Measurements from ENCODE around the gene SPATS2. TPM values are rescaled to one million over a fixed set of nuclear protein-coding genes. Genes with fewer than 3 reads are reported as not detected.

Gene SPATS2
- polyA plus RNA-seq, 1 of the 3 experiments (the other 2 are of a cell fraction) = 72.9 TPM

GRCh38 chr12:49325606-49326005 lies 41.7 kb upstream of the SPATS2 start:
- no peak overlapping the region for H3K4me3 ChIP-seq (ENCODE audit: low read depth in 2 of 2, low read length in 1 of 2)
- no peaks in the 10 kb centered on the region for H3K27me3 ChIP-seq (ENCODE audit: insufficient read depth)
- H3K79me2 ChIP-seq (ENCODE audit: insufficient read depth) = peaks cover 19% of the 10 kb centered on the region
- H3K4me2 ChIP-seq = no peak overlapping the region
- 100% methylated on average over 2 of the region's 6 CpGs for WGBS (ENCODE audit: low lambda C conversion rate)
- ChIA-PET POLR2A (no interaction called here), CTCF (interaction anchor here (0.9 to 5.4 kb wide), 8 partner anchors 11 to 37 kb away, joined by 3 to 48 read pairs (median 4); partner anchors contain the start of gene C1QL4)
- peaks cover 2 to 13% of the 10 kb centered on the region in 2 experiments for H3K36me3 ChIP-seq (replicated peaks in 1 of 2; ENCODE audit: control insufficient read depth in 1 of 2, insufficient read depth in 2 of 2, low read length in 1 of 2)
- no peaks in the 10 kb centered on the region for H3K9me3 ChIP-seq
- no peaks in the 10 kb centered on the region for H4K20me1 ChIP-seq (ENCODE audit: insufficient read depth)
- no peak for DNase-seq
- no peaks in the 10 kb centered on the region for H3K9me2 ChIP-seq
- H3K27ac ChIP-seq (ENCODE audit: low read depth in 2 of 2, low read length in 1 of 2) = no peak overlapping the region
- H3K4me1 ChIP-seq (ENCODE audit: control insufficient read depth in 1 of 2, insufficient read depth in 2 of 2, low read depth in 1 of 2, low read length in 1 of 2) = peaks cover 0 to 14% of the 10 kb centered on the region in 2 experiments; a peak in 1 of 4 replicates
- peaks cover 5% of the 10 kb centered on the region for H3F3A ChIP-seq (replicated peaks; ENCODE audit: insufficient read depth)
- TF ChIP-seq JUND (IDR thresholded peaks at IDR 0.05) = no peak
- no peak for TF ChIP-seq SIN3A (IDR thresholded peaks at IDR 0.05; ENCODE audit: borderline replicate concordance, low read depth, low read length)
- no peak for TF ChIP-seq RAD21 (IDR thresholded peaks at IDR 0.05; ENCODE audit: low read length)
- TF ChIP-seq POLR2AphosphoS5 (IDR thresholded peaks at IDR 0.05; ENCODE audit: low read depth, low read length) = no peak
- no peak for TF ChIP-seq SMC3 (IDR thresholded peaks at IDR 0.05; ENCODE audit: low read depth, low read length)
- no peak for TF ChIP-seq TEAD4 (IDR thresholded peaks at IDR 0.05; ENCODE audit: borderline replicate concordance, insufficient read depth)
- no peak for TF ChIP-seq ELF1 (IDR thresholded peaks at IDR 0.05)
- TF ChIP-seq MXI1 (IDR thresholded peaks at IDR 0.05; ENCODE audit: low read depth, low read length) = no peak
- TF ChIP-seq FOXJ3 (CRISPR knock-in tag; IDR thresholded peaks at IDR 0.05) = no peak
- no peak for TF ChIP-seq CHD2 (IDR thresholded peaks at IDR 0.05; ENCODE audit: low read length, partially characterized antibody)
- TF ChIP-seq YY1 (IDR thresholded peaks at IDR 0.05; ENCODE audit: low read depth) = no peak
- no peak for TF ChIP-seq MEF2A (IDR thresholded peaks at IDR 0.05; ENCODE audit: borderline replicate concordance, low read depth)
- TF ChIP-seq EZH2phosphoT487 (IDR thresholded peaks at IDR 0.05; ENCODE audit: borderline replicate concordance, low read depth) = no peak
- no peak for TF ChIP-seq CTCF (IDR thresholded peaks at IDR 0.05)
- no peak for TF ChIP-seq FOXM1 (IDR thresholded peaks at IDR 0.05; ENCODE audit: low read depth)
- TF ChIP-seq USF1 (IDR thresholded peaks at IDR 0.05; ENCODE audit: borderline replicate concordance, low read depth) = no peak
- H3K9ac ChIP-seq = no peak overlapping the region
- no peak overlapping the region for H2AFZ ChIP-seq (ENCODE audit: low read depth)

- no peak overlapping the region for H3K9ac ChIP-seq
- H3F3A ChIP-seq (replicated peaks; ENCODE audit: insufficient read depth) = peaks cover 14% of the 10 kb centered on the region
- POLR2A ChIA-PET = no interaction called here
- H3K9me3 ChIP-seq = no peaks in the 10 kb centered on the region
- CTCF ChIA-PET = no interaction called here
- TF ChIP-seq REST (IDR thresholded peaks at IDR 0.05; ENCODE audit: low read depth, low read length) (no peak), TEAD4 (IDR thresholded peaks at IDR 0.05; ENCODE audit: borderline replicate concordance, insufficient read depth) (no peak)
- H3K27ac ChIP-seq (ENCODE audit: low read depth in 2 of 2, low read length in 1 of 2) = no peak overlapping the region
- H3K36me3 ChIP-seq (replicated peaks in 1 of 2; ENCODE audit: control insufficient read depth in 1 of 2, insufficient read depth in 2 of 2, low read length in 1 of 2) = peaks cover 2 to 19% of the 10 kb centered on the region in 2 experiments
- H3K4me1 ChIP-seq (ENCODE audit: control insufficient read depth in 1 of 2, insufficient read depth in 2 of 2, low read depth in 1 of 2, low read length in 1 of 2) = peaks cover 0 to 10% of the 10 kb centered on the region in 2 experiments; a peak in 1 of 4 replicates
- H3K27me3 ChIP-seq (ENCODE audit: insufficient read depth) = no peaks in the 10 kb centered on the region
- H2AFZ ChIP-seq (ENCODE audit: low read depth) = no peak overlapping the region
- no peak for DNase-seq
- H3K79me2 ChIP-seq (ENCODE audit: insufficient read depth) = peaks cover 19% of the 10 kb centered on the region
- no peak overlapping the region for H3K4me2 ChIP-seq
- H3K4me3 ChIP-seq (ENCODE audit: low read depth in 2 of 2, low read length in 1 of 2) = no peak overlapping the region
- H4K20me1 ChIP-seq (ENCODE audit: insufficient read depth) = no peaks in the 10 kb centered on the region
- H3K9me2 ChIP-seq = no peaks in the 10 kb centered on the region
Observed at GRCh38 chr12:49327368-49327767, 39.9 kb upstream of the SPATS2 start.
